PC-9 (cell line): ENCODE results near the gene KATNAL1.

Experiments
- CTCF ChIP-seq: fragments of 200-600 bp; sonication (generic); conservative IDR thresholded peaks from 2 replicates; pipeline ENCODE4 v1.6.1; 2017; ENCODE audit warnings: mixed run types, antibody characterized with exemption, mild to moderate bottlenecking, moderate library complexity
- EZH2 ChIP-seq: fragments of 200-600 bp; sonication (generic); IDR thresholded peaks from 2 replicates; pipeline ENCODE4 v1.8.0; 2017; ENCODE audit warnings: antibody characterized with exemption, low read depth

GRCh38 chr13:30353060-30353459 lies 45.7 kb upstream of the KATNAL1 start:
- no peak for TF ChIP-seq CTCF
- TF ChIP-seq EZH2, result no peak
